NCI-H510A (cell line): ENCODE measurements around the gene ST3GAL4.
"Not testable (repeated sequence)": the region's sequence is repeated elsewhere in the genome, so short reads cannot be mapped to it uniquely, and the experiment has no call there.

ENCODE experiments used
- DNase-seq: peaks from one replicate; lab custom pipeline; 2025; lab: John Stamatoyannopoulos, UW

ST3GAL4 gene

DNA sequence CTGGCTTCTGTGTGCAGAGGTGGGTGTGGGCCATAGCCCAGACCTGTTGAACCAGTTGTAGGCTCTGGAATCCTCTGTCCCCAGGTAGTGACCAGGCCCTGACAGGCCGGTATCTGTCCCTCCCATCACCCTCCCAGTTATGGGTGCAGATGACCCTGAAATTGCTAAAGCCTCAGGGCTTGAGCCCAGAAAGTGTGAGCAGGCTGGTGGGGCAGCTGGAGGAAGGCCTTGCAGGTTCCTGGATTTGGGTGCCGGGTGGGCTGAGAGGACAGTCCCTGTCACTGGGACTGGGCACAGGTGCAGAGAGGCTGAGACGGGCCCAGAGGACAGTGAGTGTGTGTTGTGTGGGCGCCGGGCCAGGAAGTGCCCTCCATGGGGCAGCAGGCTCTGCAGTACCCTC, 10.0 kb downstream of the ST3GAL4 start:
- DNase-seq, result not testable (repeated sequence)

DNA sequence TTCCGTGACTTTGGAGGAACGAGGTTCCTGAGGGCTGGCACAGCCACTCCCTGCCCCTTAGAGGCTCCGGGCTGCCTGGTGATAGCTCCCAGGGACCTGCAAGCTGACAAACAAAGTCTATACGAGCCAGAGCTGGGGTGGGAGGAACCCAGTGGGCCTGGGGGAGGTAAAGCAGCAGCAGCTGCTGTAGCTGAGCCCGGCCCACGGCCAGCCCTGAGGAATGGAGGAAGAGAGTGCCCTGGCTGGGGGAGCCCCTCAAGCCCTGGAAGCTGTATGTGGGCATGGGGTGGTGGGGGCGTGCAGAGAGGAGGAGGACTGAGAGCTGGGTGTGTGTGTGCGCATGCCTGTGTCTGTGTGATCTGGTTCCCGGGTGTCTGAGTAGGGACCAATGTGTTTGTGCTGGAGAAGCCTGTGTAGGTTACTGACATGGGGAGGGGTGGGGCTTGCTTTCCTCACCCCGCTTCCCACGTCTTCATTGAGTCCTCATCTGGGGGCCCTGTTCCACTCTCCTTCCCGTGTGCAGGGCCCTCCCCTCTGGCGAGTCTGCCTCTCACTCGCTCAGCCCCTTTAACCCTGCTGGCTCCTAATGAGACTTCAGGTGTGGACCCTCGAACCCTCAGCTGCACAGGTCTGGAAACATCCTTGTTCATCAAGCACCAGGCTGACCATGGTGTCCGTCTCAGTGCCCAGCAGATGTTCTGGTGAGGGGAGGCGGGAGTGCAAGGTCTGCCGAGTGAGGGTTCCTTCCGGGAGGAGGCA, 10.8 kb downstream of the ST3GAL4 start:
- no peak for DNase-seq

DNA sequence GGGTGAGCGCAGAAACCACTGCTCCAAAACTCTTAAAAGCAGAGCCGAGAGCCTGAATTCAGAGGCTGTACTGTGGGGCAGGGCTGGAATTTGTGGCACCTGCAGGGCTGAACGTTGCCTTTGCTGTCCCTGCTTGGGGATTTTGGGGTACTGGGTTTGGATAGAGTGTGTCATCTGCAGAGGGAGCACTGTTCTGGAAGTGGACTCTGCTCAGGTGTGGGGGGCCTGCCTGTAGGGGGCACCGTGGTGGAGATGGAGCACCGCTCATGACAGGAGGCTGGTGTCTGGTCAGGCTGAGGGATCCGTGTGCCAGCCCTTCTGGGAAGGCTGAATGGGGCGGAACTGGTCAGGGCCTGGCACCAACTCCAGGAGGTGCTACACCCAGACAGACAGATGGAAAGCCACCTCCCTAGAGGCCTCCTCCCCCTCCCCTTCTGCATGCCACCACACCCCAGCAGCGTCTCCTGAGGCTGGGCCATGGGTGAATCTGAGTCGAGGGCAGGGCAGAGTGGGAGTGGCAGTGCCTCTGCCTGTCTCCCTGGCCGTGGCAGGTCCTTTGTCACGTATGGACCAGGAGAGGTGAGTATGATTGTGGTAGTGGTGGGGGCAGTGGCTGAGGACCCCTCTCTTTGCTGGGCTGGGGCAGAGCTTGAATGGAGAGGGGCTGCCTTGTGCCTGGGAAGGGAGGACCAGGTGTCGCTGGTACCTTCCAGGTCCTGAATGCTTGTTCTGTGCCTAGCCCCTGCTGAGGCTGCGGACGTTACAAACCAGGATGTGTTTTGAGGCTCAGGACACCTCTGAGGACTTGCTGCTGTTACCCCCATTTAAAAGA, 11.6 kb downstream of the ST3GAL4 start:
- DNase-seq, result not testable (repeated sequence)

DNA sequence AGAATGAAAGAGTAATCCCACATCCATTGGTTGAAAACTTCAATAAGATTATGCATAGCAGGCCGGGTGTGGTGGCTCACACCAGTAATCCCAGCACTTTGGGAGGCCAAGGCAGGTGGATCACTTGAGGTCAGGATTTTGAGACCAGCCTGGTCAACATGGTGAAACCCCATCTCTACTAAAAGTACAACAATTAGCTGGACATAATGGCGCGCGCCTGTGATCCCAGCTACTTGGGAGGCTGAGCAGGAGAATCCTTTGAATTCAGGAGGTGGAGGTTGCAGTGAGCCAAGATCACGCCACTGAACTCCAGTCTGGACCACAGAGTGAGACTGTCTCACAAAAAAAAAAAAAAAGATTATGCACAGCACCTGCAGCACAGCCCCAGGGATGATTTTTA, 12.3 kb downstream of the ST3GAL4 start:
- DNase-seq, result not testable (repeated sequence)

DNA sequence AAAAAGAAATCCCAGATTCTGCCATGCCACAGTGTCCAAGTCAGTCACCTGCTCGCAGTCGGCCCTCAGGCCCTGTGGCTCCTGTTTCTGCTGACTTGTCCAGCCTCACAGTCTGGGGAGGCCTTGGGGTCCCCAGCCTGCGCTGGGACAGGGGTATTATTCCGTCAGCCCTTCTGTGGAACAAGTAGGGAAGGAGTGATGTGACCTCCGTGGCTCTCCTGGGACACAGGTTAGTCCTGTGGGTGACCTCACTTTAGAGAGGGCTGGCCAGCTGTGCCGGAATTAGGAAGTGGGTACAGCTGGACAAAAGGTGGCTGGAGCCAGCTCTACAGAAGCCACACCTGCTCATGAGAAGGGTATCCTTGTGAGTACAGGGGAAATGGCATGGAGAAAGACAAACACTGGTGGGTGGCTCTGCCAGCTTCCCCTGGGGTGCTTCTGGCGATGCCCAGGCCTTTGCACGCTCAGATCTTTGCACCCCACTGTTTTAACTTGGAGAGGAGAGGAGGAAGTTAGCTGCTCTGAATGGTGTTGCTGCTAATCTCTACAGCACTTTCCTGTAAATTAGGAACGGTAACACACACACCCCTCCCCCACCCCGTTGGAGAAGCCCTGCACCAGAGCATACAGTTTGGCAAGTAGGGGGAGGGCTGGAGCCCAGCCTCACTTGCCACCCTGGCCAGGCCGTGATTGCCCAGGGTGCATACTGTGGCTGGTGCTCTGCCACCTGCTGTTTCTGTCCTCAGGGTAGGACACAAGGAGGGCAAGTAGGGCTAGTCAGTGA, 13.0 kb downstream of the ST3GAL4 start:
- peak; percentile 41 for DNase-seq

DNA sequence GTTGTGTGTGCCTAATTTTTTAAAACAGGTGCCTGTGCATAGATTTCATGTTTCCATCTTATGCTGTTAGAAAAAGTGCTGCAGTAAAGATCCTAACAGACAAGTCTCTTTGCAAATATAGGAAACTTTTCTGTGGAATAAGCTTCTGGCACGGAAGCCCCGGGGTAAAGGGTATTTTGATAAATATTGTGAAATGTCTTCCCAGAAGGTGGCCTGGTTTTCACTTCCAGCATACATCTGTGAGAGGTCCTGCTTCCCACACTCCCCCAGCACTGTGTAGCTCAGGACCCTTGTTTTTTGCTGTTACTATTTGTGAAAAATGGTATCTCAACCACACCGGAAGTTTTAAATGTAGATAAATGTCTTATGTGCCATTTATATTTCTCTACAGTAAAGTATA, 14.5 kb downstream of the ST3GAL4 start:
- DNase-seq, result no peak

DNA sequence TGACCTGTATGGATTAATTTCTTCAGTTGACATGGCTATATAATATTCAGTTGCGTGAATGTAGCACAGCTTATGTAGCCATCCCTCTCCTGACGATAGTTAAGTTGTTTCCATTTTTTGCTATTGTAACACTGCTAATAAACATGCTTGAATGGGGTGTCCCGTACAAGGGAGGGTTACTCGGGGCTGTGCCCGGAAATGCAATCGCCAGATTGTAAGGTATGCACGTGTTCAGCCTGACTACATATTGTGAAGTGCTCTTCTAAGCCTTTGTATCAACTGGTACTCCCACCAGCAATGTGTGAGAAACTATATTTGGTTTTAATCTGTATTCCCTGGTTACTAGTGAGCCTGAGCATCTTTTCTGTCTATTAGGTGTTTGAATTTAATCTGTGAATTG, 16.1 kb downstream of the ST3GAL4 start:
- DNase-seq, result no peak

DNA sequence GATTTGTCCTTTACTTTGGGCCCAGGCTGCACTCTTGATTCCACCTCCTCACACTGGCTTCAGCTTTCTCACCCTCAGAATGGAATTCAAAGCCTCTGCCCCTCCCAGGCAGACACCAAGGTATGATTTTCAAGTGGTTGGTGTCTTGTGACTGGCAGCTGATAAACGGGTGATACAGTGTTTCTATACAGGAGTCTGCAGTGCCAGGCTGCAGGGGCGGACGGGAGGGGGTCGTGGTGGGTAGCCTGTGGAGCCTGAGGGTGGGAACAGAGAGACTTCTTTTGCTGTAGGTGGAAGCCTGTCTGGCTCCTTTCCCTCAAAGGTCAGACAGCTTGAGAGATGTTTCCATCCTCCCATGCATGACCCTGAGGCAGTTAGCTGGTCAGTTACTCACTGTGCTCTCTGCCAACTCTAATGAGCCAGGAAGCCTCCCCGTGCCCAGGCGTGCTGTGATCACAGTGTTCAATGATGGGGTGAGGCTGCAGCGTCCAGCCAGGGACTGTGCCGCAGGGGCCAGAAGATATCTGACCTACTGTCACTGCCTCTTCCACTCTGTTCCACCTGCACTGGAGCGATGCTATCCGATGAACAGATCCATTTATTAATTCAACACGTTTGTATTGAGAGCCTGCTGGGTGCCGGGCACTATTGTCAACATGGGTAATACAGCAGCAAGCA, 18.0 kb downstream of the ST3GAL4 start:
- not testable (repeated sequence) for DNase-seq

DNA sequence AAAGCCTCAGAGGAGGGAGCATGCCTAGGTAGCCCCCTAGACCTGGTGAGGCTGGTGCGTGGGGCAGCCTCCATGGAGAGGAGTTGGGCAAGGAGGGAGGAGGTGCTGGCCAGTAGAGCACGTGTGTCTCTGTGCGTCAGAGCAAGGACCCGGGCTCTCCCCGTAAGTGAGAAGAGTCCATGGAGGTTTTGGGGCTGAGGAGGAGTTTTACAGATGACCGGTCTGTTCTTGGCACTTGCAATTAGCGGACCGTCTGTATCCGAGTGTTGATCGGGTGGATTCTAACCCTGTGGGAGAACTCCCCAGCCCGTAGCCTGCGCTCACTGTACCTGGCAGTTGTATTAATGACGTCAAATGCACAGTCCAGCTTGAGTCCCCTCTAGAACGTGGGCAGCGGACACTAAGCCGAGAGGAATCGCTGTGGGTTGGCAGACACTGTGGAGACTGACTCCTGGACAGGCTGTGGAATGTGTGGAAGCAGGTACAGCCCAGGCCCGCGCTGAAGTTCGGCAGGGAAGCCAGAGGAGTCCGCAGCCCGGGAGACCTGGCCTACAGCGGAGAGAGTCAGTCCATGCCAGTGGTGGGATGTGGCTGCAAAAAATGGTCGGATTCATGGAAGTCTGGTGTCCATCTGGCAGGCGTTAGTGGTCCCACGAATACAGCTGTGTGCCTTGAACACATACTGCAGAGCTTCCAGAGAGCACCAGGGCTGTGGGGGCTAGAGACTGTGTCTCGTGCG, 19.2 kb downstream of the ST3GAL4 start:
- DNase-seq, result not testable (repeated sequence)

DNA sequence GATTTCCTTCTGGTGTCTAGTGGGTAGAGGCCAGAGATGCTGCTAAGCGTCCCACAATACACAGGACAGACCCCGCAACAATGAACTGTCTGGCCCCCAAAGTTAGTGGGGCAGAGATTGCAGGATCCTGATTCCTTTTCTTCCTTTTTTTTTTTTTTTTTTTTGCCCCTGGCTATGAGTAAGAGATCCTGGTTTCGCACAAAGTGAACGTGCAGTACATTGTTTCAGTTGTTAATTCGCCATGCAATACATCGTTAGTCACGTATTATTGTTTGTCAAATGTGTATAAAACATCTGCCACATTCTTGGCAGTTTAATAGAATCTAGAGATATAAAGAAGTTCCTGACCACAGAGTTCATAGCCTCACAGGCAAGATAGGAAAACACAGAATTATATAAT, 20.2 kb downstream of the ST3GAL4 start:
- no peak for DNase-seq

DNA sequence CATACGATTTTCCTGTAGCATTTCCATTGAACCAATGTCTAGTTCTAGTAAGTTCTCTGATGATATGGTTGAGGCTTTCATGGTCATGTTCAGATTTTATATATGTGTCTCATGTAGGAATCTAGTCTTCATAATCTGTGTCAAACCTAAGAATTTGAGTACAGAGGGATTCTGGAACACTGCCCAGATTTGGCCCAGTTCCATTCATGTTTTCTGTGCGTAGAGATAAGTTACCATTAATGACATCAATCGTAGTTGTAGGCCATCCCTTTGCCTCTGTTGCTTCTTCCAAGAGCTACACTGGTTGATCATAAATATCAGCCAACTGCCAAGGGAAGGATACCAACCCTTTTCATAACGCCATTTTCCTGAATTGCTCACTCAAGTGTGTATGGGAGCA, 23.3 kb downstream of the ST3GAL4 start:
- DNase-seq, result no peak

DNA sequence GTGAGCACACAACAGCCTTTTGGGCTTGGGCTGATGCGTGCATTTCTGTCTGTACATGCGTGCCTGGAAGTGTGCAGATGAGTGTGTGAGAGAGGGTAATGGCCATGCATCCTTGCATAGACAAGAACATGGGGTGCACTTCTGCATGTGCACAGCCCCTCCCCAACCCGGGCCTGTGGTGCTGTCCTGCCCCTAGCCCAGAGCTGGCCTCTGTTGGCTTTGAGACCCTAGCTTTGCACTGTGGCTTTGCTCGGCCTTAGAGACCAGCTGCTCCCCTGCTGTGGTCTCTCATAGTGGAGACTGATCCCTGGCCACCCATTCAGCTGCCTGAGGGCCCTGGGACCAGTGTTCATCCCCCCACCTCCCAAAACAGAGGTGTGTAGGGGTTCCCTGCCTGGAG, 25.4 kb downstream of the ST3GAL4 start:
- no peak for DNase-seq

DNA sequence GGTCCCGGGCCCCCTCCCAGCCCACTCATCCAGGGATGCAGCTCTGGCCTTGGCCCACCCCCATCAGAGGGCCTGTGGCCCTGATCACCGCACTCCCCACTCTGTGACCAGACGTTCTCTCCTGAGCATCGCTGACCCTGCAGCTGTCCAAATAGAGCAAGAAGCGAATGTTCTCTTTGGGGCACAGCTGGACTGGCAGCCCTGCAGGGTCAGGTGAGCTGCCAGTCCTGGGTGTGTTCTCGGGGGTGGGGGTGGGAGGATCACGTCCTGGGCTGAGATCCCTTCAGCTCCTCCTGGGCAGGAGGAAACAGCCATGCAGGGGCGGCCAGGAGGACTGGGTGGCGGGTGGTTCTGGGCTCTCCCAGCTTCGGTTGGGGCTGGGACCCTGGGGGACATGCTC, 26.5 kb downstream of the ST3GAL4 start:
- not testable (repeated sequence) for DNase-seq

DNA sequence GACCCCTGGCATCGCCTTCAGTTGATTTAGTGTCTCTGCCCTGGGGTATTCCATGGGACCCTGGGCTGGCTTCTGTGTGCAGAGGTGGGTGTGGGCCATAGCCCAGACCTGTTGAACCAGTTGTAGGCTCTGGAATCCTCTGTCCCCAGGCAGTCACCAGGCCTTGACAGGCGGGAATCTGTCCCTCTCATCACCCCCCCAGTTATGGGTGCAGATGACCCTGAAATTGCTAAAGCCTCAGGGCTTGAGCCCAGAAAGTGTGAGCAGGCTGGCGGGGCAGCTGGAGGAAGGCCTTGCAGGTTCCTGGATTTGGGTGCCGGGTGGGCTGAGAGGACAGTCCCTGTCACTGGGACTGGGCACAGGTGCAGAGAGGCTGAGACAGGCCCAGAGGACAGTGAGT, 27.2 kb downstream of the ST3GAL4 start:
- DNase-seq, result not testable (repeated sequence)

DNA sequence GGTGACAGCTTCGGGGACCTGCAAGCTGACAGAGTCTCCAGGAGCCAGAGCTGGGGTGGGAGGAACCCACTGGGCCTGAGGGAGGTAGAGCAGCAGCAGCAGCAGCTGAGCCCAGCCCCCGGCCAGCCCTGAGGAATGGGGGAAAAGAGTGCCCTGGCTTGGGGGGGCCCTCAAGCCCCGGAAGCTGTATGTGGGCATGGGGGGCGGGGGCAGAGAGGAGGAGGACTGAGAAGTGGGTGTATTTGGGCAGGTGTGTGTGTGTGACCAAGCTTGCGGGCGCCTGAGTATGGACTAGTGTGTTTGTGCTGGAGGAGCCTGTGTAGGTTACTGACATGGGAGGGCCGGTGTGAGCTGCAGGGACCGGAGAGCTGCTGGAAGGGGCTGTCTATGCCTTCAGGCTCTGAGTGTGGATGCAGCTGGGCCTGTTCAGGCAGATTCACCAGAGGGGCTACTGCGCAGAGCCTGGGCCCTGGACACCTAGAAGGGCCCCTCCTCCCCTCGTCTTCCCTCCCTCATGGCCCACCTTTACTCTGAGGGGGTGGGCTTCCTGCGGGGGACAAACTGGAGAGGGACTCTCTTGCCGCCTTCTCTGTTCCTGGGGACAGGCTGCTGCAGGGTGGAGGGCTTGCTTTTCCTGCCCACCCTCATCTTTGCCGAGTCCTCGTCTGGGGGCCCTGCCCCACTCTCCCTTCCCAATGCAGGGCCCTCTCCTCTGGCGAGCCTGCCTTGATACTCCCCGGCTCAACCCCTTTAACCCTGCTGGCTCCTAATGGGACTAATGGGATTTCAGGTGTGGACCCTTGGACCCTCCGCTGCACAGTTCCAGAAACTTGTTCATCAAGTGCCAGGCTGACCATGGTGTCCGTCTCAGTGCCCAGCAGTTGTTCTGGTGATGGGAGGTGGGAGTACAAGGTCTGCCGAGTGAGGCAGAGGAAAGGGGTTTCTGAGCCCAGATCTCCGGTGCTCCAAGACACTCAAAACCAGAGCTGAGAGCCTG, 28.2 kb downstream of the ST3GAL4 start:
- no peak for DNase-seq

DNA sequence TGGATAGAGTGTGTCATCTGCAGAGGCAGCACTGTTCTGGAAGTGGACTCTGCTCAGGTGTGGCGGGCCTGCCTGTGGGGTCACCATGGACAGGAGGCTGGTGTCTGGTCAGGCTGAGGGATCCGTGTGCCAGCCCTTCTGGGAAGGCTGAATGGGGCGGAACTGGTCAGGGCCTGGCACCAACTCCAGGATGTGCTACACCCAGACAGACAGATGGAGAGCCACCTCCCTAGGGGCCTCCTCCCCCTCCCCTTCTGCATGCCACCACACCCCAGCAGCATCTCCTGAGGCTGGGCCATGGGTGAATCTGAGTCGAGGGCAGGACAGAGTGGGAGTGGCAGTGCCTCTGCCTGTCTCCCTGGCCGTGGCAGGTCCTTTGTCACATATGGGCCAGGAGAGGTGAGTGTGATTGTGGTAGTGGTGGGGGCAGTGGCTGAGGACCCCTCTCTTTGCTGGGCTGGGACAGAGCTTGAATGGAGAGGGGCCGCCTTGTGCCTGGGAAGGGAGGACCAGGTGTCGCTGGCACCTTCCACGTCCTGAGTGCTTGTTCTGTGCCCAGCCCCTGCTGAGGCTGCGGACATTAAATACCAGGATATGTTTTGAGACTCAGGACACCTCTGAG, 29.1 kb downstream of the ST3GAL4 start:
- no peak for DNase-seq

DNA sequence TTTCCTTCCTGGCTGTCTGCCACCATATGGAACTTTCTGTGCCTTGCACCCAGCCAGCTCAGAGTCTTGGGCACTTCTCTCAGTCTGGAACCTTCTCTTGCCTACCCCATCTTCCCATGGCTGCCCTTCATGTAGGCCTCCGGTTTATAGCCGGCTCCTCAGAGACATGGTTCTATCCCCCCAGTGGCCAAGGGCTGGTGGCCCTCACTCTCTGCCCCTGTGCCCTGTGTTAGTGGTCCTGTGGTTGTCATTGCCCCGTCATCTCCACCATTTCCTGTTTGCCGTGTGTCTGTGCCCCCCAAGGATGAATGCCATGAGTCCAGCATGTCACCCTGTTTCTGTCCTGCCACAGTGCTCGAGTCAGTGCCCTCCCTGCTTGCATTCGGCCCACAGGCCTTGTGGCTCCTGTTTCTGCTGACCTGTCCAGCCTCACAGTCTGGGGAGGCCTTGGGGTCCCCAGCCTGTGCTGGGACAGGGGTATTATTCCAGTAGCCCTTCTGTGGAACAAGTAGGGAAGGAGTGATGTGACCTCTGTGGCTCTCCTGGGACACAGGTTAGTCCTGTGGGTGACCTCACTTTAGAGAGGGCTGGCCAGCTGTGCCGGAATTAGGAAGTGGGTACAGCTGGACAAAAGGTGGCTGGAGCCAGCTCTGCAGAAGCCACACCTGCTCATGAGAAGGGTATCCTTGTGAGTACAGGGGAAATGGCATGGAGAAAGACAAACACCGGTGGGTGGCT, 30.7 kb downstream of the ST3GAL4 start:
- DNase-seq, result no peak

DNA sequence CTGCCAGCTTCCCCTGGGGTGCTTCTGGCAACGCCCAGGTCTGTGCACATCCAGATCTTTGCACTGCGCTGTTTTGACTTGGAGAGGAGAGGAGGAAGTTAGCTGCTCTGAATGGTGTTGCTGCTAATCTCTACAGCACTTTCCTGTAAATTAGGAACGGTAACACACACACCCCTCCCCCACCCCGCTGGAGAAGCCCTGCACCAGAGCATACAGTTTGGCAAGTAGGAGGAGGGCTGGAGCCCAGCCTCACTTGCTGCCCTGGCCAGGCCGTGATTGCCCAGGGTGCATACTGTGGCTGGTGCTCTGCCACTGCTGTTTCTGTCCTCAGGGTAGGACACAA, 31.2 kb downstream of the ST3GAL4 start:
- DNase-seq, result not testable (repeated sequence)

DNA sequence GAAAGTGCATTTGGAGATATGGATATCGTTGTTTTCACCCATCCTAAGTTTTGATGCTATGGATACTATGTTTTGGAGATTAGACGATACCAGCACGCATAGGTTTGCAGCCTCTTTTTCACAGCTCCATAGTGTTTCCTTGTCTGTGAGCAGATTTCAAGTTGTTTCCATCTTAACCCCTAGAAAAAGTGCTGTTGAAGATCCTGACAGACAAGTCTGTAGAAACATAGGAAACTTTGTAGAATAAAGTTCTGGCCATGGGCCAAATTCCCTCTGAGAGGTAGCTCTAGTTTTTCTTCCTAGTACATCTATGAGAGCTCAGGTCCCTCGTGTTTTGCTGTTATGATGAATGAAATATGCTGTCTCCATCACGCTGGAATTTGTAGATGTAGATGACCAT, 32.4 kb downstream of the ST3GAL4 start:
- DNase-seq, result no peak
